CD8-positive, alpha-beta memory T cell (primary cell): Measurements from ENCODE around the gene P2RX1. TPM values are rescaled to one million over a fixed set of nuclear protein-coding genes. Genes with fewer than 3 reads are reported as not detected.
A peak's percentile ranks its signal among the peaks of the same experiment; 100 is the strongest.

ENCODE experiments used
- CTCF ChIA-PET: fragments of 350-600 bp; sonication (Branson Sonifier 250); formaldehyde crosslinking; loops from one replicate; lab custom pipeline; 2021; ENCODE audit warnings: antibody characterized with exemption; lab: Charles Lee
- POLR2A ChIA-PET: fragments of 350-600 bp; sonication (Branson Sonifier 250); formaldehyde crosslinking; loops from one replicate; lab custom pipeline; 2021; ENCODE audit warnings: antibody characterized with exemption; lab: Charles Lee
- DNase-seq, 5 donors: peaks; one replicate each; pipeline versions ENCODE4 v3.0.0 to v3.0.0-alpha.2; 2020 to 2022; ENCODE audit warnings: mixed read lengths in 1 of 5
- H3K27ac ChIP-seq: one replicate; pipeline ENCODE4 v1.7.0; 2013; ENCODE audit warnings: low read depth, mild to moderate bottlenecking, low read length, moderate library complexity
- H3K27me3 ChIP-seq: 2 replicates; pipeline ENCODE4 v1.7.0; 2013; ENCODE audit warnings: low read length, mild to moderate bottlenecking; ENCODE audit not compliant: insufficient read depth, poor library complexity, severe bottlenecking
- H3K36me3 ChIP-seq: 2 replicates; pipeline ENCODE4 v1.7.0; 2013; ENCODE audit warnings: mild to moderate bottlenecking, low read length, moderate library complexity; ENCODE audit not compliant: insufficient read depth
- H3K4me1 ChIP-seq: 2 replicates; pipeline ENCODE4 v1.7.0; 2013; ENCODE audit warnings: mild to moderate bottlenecking, low read length, moderate library complexity; ENCODE audit not compliant: insufficient read depth
- H3K4me3 ChIP-seq: 2 replicates; pipeline ENCODE4 v1.7.0; 2013; ENCODE audit warnings: mild to moderate bottlenecking, low read length
- H3K9me3 ChIP-seq: 2 replicates; pipeline ENCODE4 v1.7.0; 2013; ENCODE audit warnings: mild to moderate bottlenecking, low read length
- H3K27ac Mint-ChIP-seq, 8 donors: one replicate each; pipeline ENCODE4 v1.8.0; 2020 to 2021; ENCODE audit warnings: mixed read lengths in 8 of 8, mild to moderate bottlenecking in 6 of 8, inconsistent platforms in 3 of 8, moderate library complexity in 3 of 8
- H3K27me3 Mint-ChIP-seq, 2 donors: one replicate each; pipeline ENCODE4 v1.8.0; 2020 to 2021; ENCODE audit warnings: mixed read lengths in 2 of 2, mild to moderate bottlenecking in 1 of 2, moderate library complexity in 1 of 2
- H3K36me3 Mint-ChIP-seq, 3 donors: one replicate each; pipeline ENCODE4 v1.8.0; 2020 to 2021; ENCODE audit warnings: mixed read lengths in 3 of 3, inconsistent platforms in 1 of 3, mild to moderate bottlenecking in 1 of 3
- H3K4me1 Mint-ChIP-seq, 3 donors: one replicate each; pipeline ENCODE4 v1.8.0; 2020 to 2021; ENCODE audit warnings: mixed read lengths in 3 of 3, inconsistent platforms in 1 of 3, mild to moderate bottlenecking in 1 of 3
- H3K4me3 Mint-ChIP-seq, 7 donors: one replicate each; pipeline ENCODE4 v1.8.0; 2020 to 2021; ENCODE audit warnings: mixed read lengths in 7 of 7, mild to moderate bottlenecking in 6 of 7, moderate library complexity in 4 of 7, inconsistent platforms in 2 of 7
- H3K9me3 Mint-ChIP-seq, 5 donors: one replicate each; pipeline ENCODE4 v1.8.0; 2020 to 2022; ENCODE audit warnings: mixed read lengths in 5 of 5, mild to moderate bottlenecking in 3 of 5, moderate library complexity in 2 of 5, inconsistent platforms in 1 of 5
- polyA plus RNA-seq: library from polyadenylated mRNA; unstranded; fragments of 300-500 nt; fragmentation: Illumina TruSeq; gene quantifications from one replicate; pipeline ENCODE4 v1.2.3, GENCODE V29; 2021
- total RNA-seq, 2 experiments: library from RNA; stranded (reverse); gene quantifications; one replicate each; pipeline ENCODE4 v1.2.3, GENCODE V29; 2021

Gene P2RX1
- total and polyA plus RNA-seq, 3 experiments from 2014 or later = 0.13 to 0.22 TPM; not detected in 1

- peaks cover 0 to 2% (median 0%) of the 10 kb centered on the region in 3 donors for H3K4me1 Mint-ChIP-seq
- H3K4me3 ChIP-seq = no peak overlapping the region
- peaks cover 49% of the 10 kb centered on the region for H3K36me3 ChIP-seq
- H3K9me3 ChIP-seq = no peaks in the 10 kb centered on the region
- H3K27me3 Mint-ChIP-seq = no peaks in the 10 kb centered on the region
- no peak overlapping the region for H3K4me3 Mint-ChIP-seq
- peaks cover 10 to 88% (median 12%) of the 10 kb centered on the region in 3 donors for H3K36me3 Mint-ChIP-seq
- no peaks in the 10 kb centered on the region for H3K9me3 Mint-ChIP-seq
- H3K27ac Mint-ChIP-seq = no peak overlapping the region
- no peaks in the 10 kb centered on the region for H3K4me1 ChIP-seq
- H3K27ac ChIP-seq = no peak overlapping the region
- ChIA-PET POLR2A (no interaction called here), CTCF (no interaction called here)
- no peaks in the 10 kb centered on the region for H3K27me3 ChIP-seq
- peak in 4 of 5 donors; percentile 19 to 60 (median 42) for DNase-seq
Measured at GRCh38 chr17:3944485-3945388, 28.5 kb upstream of the P2RX1 start.

- no peak overlapping the region for H3K4me3 ChIP-seq
- Mint-ChIP-seq H3K27ac (no peak overlapping the region), H3K27me3 (no peaks in the 10 kb centered on the region), H3K4me3 (peak overlapping the region in 1 of 7 donors; percentile 23), H3K36me3 (peaks cover 11 to 86% (median 17%) of the 10 kb centered on the region in 3 donors), H3K9me3 (no peaks in the 10 kb centered on the region), H3K4me1 (peaks cover 0 to 2% (median 0%) of the 10 kb centered on the region in 3 donors)
- H3K36me3 ChIP-seq = peaks cover 52% of the 10 kb centered on the region
- H3K27ac ChIP-seq = no peak overlapping the region
- POLR2A ChIA-PET = no interaction called here
- DNase-seq = no peak
- CTCF ChIA-PET = interaction anchor here (0.6 kb wide), 1 partner anchor 17 kb away, joined by 3 read pairs; no protein-coding TSS in a partner anchor
- no peaks in the 10 kb centered on the region for H3K9me3 ChIP-seq
- no peaks in the 10 kb centered on the region for H3K27me3 ChIP-seq
- H3K4me1 ChIP-seq = no peaks in the 10 kb centered on the region
Measured at GRCh38 chr17:3943240-3943891, 27.1 kb upstream of the P2RX1 start.

GRCh38 chr17:3940965-3941698, 24.9 kb upstream of the P2RX1 start:
- no peaks in the 10 kb centered on the region for H3K9me3 ChIP-seq
- peaks cover 62% of the 10 kb centered on the region for H3K36me3 ChIP-seq
- Mint-ChIP-seq H3K4me3 (no peak overlapping the region), H3K27me3 (peaks cover 0 to 2% of the 10 kb centered on the region in 2 donors), H3K9me3 (no peaks in the 10 kb centered on the region), H3K36me3 (peaks cover 18 to 86% (median 26%) of the 10 kb centered on the region in 3 donors), H3K4me1 (peaks cover 0 to 7% (median 6%) of the 10 kb centered on the region in 3 donors), H3K27ac (peak overlapping the region in 1 of 8 donors; percentile 57)
- no peak overlapping the region for H3K4me3 ChIP-seq
- no peak for DNase-seq
- POLR2A ChIA-PET = no interaction called here
- no peak overlapping the region for H3K27ac ChIP-seq
- H3K27me3 ChIP-seq = no peaks in the 10 kb centered on the region
- no peaks in the 10 kb centered on the region for H3K4me1 ChIP-seq
- CTCF ChIA-PET = no interaction called here

GRCh38 chr17:3937359-3937758, 21.1 kb upstream of the P2RX1 start:
- CTCF ChIA-PET = no interaction called here
- H3K9me3 Mint-ChIP-seq = no peaks in the 10 kb centered on the region
- no peak overlapping the region for H3K4me3 ChIP-seq
- POLR2A ChIA-PET = no interaction called here
- H3K9me3 ChIP-seq = no peaks in the 10 kb centered on the region
- no peak overlapping the region for H3K27ac ChIP-seq
- H3K27ac Mint-ChIP-seq = peak overlapping the region in 3 of 8 donors; percentile 29 to 65 (median 44)
- peaks cover 59% of the 10 kb centered on the region for H3K36me3 ChIP-seq
- DNase-seq = no peak
- H3K4me3 Mint-ChIP-seq = no peak overlapping the region
- peaks cover 0 to 6% (median 5%) of the 10 kb centered on the region in 3 donors for H3K4me1 Mint-ChIP-seq
- no peaks in the 10 kb centered on the region for H3K27me3 ChIP-seq
- peaks cover 0 to 2% of the 10 kb centered on the region in 2 donors for H3K27me3 Mint-ChIP-seq
- H3K4me1 ChIP-seq = no peaks in the 10 kb centered on the region
- H3K36me3 Mint-ChIP-seq = peaks cover 17 to 83% (median 22%) of the 10 kb centered on the region in 3 donors

- ChIA-PET POLR2A (no interaction called here), CTCF (interaction anchor here (0.8 to 0.9 kb wide), 2 partner anchors 22 to 29 kb away, joined by 3 read pairs; no protein-coding TSS in a partner anchor)
- H3K4me1 Mint-ChIP-seq = peaks cover 0 to 6% (median 5%) of the 10 kb centered on the region in 3 donors
- no peak overlapping the region for H3K4me3 ChIP-seq
- H3K9me3 Mint-ChIP-seq = no peaks in the 10 kb centered on the region
- H3K27ac Mint-ChIP-seq = peak overlapping the region in 2 of 8 donors; percentile 29 to 76
- peaks cover 17 to 81% (median 22%) of the 10 kb centered on the region in 3 donors for H3K36me3 Mint-ChIP-seq
- H3K27me3 ChIP-seq = no peaks in the 10 kb centered on the region
- peaks cover 53% of the 10 kb centered on the region for H3K36me3 ChIP-seq
- peaks cover 0 to 2% of the 10 kb centered on the region in 2 donors for H3K27me3 Mint-ChIP-seq
- H3K27ac ChIP-seq = no peak overlapping the region
- H3K4me1 ChIP-seq = no peaks in the 10 kb centered on the region
- no peak overlapping the region for H3K4me3 Mint-ChIP-seq
- no peak for DNase-seq
- H3K9me3 ChIP-seq = no peaks in the 10 kb centered on the region
Measured at GRCh38 chr17:3935825-3936355, 19.6 kb upstream of the P2RX1 start.

GRCh38 chr17:3935140-3935542, 18.9 kb upstream of the P2RX1 start:
- no peak overlapping the region for H3K27ac Mint-ChIP-seq
- Histone ChIP-seq H3K27ac (no peak overlapping the region), H3K36me3 (peaks cover 53% of the 10 kb centered on the region), H3K4me3 (no peak overlapping the region), H3K27me3 (no peaks in the 10 kb centered on the region), H3K9me3 (no peaks in the 10 kb centered on the region), H3K4me1 (no peaks in the 10 kb centered on the region)
- CTCF ChIA-PET = interaction anchor here (1.0 to 1.1 kb wide), 2 partner anchors 69 to 137 kb away, joined by 5 to 8 read pairs; no protein-coding TSS in a partner anchor
- H3K9me3 Mint-ChIP-seq = no peaks in the 10 kb centered on the region
- H3K36me3 Mint-ChIP-seq = peaks cover 16 to 81% (median 21%) of the 10 kb centered on the region in 3 donors
- POLR2A ChIA-PET = no interaction called here
- H3K4me1 Mint-ChIP-seq = peaks cover 0 to 6% (median 5%) of the 10 kb centered on the region in 3 donors
- no peak overlapping the region for H3K4me3 Mint-ChIP-seq
- DNase-seq = peak in 1 of 5 donors; percentile 34
- peaks cover 0 to 2% of the 10 kb centered on the region in 2 donors for H3K27me3 Mint-ChIP-seq

GRCh38 chr17:3929764-3930163, 13.5 kb upstream of the P2RX1 start:
- Histone ChIP-seq H3K36me3 (peaks cover 43% of the 10 kb centered on the region), H3K9me3 (no peaks in the 10 kb centered on the region), H3K4me1 (no peaks in the 10 kb centered on the region), H3K27ac (no peak overlapping the region), H3K27me3 (no peaks in the 10 kb centered on the region), H3K4me3 (no peak overlapping the region)
- Mint-ChIP-seq H3K4me3 (no peak overlapping the region), H3K36me3 (peaks cover 0 to 83% (median 8%) of the 10 kb centered on the region in 3 donors), H3K27me3 (no peaks in the 10 kb centered on the region), H3K27ac (peak overlapping the region in 3 of 8 donors; percentile 6 to 75 (median 72)), H3K4me1 (peaks cover 0 to 4% (median 0%) of the 10 kb centered on the region in 3 donors), H3K9me3 (no peaks in the 10 kb centered on the region)
- no peak for DNase-seq
- CTCF ChIA-PET = no interaction called here
- POLR2A ChIA-PET = no interaction called here
